Activated CD4-positive, alpha-beta T cell treated with anti-CD3 and anti-CD28 coated beads, Interleukin-2, amount 50 U/mL, for 48 hours (primary cell): ENCODE measurements around the gene SLC24A4.
A peak's percentile ranks its signal among the peaks of the same experiment; 100 is the strongest.

ENCODE experiments used
- DNase-seq, 2 experiments: peaks; one replicate each; pipeline ENCODE4 v3.0.0-alpha.2; 2020

The SLC24A4 gene, protein sequence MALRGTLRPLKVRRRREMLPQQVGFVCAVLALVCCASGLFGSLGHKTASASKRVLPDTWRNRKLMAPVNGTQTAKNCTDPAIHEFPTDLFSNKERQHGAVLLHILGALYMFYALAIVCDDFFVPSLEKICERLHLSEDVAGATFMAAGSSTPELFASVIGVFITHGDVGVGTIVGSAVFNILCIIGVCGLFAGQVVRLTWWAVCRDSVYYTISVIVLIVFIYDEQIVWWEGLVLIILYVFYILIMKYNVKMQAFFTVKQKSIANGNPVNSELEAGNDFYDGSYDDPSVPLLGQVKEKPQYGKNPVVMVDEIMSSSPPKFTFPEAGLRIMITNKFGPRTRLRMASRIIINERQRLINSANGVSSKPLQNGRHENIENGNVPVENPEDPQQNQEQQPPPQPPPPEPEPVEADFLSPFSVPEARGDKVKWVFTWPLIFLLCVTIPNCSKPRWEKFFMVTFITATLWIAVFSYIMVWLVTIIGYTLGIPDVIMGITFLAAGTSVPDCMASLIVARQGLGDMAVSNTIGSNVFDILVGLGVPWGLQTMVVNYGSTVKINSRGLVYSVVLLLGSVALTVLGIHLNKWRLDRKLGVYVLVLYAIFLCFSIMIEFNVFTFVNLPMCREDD

DNA sequence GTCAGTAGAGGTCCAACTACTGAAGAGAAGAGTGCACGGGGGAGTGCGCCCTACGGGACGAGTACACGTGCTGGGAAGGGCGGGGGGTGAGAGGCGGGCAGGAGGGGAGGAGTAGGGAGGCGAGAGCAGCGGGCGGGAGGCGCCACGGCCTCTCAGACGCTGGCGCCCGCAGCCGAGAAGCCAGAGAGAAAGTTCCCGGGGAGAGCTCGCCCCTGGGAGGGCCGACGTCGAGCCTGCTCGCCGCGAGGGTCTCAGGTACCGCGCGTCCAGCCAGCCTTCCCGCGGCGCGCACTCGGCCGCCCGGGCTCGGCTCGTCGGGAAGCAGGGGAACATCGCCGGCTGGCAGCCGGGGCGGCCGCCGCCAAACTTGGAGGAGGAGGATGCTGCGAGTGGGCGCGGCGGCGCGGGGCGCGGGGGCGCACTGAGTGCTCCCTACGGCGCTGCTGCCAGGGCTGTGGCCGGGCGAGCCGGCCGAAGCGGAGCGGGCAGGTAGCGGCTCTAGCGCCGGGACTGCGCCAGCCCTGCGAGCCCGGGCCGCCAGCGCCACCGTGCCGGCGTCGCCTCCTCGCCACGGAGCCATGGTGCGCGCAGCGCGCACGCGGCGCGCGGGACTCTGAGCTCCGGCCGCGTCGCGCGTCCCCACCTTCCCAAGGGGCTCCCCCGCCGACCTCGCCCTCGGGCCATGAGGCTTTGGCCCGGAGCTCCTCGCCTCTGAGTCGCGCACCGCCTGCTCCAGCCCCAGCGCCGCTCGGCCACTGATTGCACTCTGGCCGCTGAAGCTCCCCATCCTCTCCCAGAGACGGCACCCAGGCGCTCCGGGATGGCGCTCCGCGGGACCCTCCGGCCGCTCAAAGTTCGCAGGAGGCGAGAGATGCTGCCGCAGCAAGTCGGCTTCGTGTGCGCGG, at the start of gene SLC24A4:
TSS of gene SLC24A4 (plus strand) at position 155 of the 905 bp plus-strand sequence. CDS start at position 821, 666 bp downstream.
- DNase-seq = peak in 1 of 2 experiments; percentile 12

DNA sequence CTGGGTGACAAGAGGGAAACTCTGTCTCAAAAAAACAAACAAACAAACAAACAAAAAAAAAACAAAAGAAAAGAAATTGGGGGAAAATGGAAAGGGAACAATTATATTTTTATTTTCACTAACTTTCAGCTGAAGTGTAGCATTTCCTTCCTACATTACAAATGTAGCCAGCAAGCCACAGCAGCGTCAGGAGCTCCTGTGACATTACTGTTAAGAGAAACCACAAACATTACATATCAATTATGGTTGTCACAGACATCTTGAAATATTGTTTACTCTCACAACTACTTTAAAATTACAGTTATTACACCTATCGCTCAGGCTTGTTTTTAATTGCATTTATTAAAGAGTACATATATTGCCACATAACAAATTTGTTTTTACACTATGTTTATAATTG, 49.8 kb upstream of the SLC24A4 start:
- DNase-seq = no peak

DNA sequence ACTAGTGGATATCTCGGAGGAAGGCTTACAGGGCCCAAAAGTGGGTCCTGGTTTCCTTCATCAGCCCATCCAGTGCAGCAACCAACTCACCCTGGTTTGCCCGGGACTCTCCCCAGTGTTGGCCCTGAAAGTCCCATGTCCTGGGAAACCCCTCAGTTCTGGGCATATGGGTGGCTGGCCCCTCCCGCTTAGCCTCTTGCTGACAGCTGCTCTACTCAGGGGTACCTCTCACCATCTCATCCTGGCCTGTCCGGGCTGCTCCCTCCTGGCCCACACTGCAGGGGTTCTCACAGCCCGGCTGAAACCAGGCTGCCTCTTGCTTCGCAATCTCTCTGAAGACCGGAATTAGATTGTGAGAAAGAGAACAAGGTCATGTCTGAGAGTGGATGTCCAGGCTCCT, 48.9 kb upstream of the SLC24A4 start:
- no peak for DNase-seq

DNA sequence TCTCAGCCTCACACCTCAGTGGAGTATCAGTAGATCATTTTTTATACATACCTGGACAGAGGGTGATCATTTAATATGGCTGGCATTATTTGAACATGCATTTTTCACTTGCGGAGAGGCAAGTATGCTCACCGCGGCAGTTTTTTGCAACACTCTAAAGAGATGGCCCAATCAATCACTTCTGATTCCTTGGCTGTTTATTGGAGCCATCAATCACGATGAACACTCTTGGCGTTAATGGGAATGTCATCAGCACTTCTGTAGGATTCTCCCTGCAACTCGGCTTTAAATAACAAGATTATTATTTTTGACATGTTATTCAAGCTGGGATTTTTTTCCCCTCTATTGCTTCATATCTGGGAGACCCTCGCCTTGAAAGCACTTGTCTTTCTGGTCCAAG, 46.9 kb upstream of the SLC24A4 start:
- DNase-seq = no peak

DNA sequence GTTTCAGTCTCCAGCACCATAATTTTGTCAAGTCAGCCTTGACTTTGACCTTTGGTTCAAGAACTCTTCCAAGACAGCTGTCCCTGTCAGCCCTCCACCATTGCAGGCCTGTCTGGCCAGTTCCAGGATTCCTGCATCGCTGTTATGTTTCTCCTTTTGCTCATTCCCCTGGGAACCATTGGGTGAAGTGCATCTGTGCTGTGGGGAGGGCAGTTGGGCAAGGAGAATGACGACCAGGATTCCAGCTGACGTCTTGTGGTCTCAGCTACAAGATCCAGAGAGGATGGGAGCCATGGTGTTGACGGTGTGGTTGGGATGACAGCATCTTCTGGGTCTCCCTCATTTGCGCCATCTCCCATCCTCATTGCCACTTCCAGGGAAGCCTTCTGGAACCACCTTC, 45.9 kb upstream of the SLC24A4 start:
- no peak for DNase-seq

DNA sequence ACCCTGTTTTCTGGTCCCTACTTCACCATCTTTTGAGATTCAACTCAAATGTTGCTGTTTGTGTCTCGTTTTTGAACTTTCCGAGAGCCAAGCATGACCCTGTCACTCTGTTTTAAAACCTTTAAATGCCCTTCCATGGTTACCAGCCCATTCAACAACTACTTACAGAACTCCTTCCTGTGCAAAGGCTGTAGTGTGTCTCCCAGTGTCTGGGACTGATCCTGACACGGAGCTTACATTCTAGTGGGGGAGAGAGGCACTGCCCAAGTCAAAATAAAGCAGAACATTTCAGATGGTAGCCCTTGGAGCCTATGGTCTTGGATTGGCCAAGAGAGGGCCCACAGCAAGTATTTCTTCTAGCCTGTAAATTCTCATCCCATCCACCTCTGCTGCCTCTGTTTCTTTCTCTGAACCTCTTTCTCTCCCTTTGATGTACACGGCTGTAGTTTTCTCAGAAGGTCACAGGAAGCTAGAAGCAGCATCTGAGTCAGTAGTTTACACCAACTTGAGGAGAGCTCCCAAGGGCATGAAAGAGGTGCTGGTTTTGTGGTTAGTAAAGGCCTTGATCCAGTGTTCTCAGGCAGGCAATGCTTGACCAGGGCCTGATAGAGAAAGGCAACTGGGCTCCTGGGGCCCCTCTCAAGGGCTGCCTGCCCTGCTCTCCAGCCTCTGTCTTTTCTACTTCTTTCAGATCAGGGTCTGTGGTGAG, 42.3 kb upstream of the SLC24A4 start:
- DNase-seq = no peak

DNA sequence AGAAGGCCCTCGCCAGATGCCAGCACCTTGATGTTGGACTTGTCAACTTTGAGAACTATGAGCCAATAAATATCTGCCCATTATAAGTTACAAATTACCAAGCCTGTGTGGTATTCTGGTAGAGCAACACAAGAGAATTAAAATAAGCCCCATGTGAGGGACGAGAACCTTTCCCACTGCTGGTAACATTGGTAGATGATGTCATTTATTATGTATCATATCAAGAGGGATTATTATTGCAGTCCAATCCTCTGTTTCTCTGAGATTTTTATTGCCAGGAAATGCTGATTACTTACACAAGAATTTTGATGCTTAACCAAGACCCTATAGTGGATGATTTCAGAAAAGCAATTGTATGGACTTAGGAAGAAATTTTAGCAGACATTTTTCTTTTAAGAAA, 40.3 kb upstream of the SLC24A4 start:
- no peak for DNase-seq

DNA sequence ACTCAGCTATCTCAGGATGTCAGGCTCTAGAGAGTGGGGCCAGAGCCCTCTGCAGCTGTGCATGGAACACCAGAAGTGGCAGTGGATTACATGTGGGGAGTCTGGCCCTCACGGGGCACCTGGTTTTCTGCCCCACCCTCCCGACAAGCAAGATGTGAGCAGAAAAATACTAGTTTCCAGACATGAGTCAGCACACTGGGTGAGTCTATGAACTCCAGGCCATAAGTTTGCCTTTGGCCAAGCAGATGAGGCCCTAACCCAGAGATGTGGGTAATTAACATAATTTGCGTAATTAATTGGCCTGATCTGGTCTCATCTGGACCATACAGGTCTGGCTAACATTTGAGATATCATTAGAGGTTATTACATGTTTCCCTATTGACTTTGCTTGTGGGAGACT, 37.7 kb upstream of the SLC24A4 start:
- no peak for DNase-seq

DNA sequence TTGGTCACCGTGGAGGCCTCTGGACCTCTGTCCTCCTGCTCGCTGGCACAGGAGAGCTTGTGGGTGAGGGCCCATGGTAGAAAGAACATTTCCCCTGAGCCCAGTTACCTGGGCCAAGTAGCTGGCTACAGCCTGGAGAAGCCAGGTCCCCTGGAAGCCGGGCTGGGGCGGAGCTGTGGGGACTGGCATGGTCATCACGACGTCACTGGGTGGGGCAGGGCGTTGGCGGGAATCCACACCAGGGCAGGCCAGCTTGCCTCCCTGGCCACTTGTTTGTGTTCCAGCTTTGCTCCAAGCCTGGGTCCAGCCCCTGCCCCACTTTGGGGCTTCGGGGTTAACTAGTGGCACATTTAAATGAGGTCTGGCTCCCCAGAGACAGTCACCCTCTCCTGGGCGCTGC, 35.0 kb upstream of the SLC24A4 start:
- DNase-seq = no peak

DNA sequence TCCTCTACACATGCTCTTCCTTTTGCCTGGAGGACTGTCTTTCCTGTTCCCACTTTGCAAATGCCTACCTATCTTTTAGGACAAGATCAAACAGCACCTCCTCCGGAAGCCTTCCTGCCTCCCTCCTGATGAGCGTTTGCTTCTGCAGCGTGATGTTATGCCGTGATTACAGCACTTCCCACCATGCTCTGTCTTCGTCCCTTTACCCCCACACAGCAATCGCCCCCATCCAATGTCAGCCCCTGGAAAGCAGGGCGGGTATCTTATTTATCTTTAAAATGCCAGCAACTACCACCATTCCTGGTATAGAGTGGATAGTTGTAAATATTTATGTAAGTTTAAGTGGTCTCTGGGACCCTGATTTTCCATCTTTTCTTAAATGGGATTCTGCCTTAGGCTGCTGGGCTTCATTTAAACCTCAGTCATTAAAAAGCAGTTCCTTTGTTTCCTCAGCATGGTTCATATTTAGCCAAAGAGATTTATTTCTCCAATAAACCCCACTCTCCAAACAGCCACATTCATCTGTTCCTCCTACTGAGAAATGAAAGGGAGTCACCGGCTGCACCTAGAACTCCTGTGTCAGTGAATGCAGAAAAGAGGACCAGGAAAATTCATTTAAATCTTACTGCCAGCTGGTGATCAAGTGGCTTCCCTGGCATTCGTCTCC, 33.8 kb upstream of the SLC24A4 start:
- no peak for DNase-seq

DNA sequence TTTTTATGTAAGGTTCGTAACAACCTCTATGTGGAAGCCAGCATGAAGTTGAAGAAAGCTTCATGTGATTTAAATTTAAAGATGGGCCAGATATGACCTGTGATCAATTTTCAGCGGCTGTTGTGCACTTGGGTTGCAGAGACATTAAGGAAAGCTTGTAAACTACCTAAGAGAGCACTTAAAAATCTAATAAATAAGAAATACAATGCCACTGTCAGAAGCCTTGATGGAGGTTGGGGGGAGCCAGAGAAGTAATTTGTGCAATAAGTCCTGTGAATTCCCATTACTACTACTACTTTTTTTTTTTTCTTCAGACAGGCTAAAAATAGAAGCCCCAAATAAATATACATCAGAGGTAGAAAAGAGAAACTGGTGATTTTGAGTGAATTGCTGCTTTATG, 30.3 kb upstream of the SLC24A4 start:
- no peak for DNase-seq

DNA sequence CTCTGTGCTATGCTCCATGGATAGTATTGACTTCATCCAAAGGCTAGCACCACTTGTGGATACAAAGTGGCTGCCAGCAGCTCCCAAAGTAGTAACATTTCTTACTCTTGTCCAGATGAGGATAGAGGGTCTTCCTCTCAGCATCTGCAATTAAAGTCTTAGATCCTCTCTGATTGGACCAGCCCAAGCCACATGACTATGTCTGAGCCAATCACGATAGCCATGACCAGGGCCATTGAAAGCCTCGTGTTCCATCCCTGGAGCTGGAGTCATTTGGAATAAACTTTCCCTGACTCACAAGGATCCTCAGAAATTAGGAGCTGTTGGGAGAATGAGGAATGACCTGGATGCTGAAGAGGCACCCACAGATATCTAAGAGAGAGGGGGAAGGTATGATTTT, 28.5 kb upstream of the SLC24A4 start:
- no peak for DNase-seq

DNA sequence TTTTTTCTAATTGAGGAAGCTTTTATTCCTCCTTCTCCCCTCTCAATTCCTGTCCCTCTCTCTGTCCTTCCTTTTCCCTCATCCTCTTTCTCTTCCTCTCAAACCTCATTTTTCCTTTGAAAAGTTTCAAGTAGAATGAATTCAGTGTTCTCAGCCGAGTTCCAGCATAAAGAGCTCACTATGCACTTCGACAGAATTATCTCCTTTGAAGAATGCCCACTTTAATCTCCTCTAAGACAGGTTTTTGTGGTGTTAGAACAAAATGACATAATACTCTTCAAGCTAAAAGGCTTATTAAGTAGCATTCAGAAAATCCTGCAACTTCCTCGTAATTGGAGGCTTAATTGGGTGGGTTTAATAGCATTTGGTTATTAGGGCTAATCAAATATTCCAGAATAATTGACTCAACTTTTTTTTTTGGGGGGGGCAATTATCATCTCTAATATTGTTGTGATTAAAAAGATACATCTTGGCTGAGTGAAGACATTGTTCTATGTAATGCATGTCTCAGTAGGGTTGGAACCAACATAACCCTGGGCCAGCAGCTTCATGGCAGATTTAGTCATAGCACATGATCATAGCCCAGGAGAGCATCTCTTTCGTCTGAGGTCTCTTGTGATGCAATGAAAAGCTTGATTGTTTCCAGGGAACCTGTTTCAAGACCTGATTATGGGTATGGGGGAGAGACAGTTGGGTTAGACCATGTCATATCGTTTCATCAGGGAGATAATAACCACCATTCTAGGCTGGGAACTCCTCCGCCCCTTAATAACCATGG, 25.0 kb upstream of the SLC24A4 start:
- DNase-seq = no peak

DNA sequence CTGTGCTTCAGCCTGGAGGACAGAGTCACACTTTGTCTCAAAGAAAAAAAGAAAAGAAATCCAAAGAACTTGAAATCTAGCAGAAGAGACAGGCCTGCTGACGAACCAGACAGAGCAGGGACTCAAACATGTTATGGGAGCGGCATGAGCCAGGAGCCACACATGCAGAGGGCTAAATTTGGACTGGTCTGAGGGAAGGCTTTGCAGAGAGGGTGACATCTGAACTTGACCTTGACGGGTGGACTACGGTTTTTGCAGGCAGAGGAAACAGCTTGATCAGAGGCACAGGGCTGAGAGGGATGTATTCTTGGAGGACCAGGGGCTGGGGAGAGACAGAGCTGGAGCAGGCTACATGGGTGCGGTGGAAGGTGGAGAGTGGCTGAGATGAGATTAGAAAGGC, 20.5 kb upstream of the SLC24A4 start:
- no peak for DNase-seq

DNA sequence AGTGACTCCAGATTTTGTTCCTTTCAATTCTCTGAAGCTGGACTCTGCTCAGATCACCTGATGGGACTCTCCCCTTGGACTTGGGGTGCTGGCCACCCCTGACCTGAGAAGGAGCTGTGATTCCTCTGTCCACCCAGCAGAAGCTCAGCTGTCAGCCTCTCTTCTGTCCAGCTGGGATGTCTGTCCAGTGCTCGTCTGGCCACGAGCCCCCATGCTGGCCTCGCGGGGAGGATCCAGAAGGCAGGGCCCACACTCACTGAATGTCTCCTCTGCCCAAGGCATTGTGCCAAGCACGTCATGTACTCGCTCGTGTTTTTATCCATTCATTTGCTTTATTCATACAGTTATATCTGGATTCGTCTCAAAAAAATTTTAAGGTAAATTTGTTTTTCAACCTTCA, 14.2 kb upstream of the SLC24A4 start:
- no peak for DNase-seq

DNA sequence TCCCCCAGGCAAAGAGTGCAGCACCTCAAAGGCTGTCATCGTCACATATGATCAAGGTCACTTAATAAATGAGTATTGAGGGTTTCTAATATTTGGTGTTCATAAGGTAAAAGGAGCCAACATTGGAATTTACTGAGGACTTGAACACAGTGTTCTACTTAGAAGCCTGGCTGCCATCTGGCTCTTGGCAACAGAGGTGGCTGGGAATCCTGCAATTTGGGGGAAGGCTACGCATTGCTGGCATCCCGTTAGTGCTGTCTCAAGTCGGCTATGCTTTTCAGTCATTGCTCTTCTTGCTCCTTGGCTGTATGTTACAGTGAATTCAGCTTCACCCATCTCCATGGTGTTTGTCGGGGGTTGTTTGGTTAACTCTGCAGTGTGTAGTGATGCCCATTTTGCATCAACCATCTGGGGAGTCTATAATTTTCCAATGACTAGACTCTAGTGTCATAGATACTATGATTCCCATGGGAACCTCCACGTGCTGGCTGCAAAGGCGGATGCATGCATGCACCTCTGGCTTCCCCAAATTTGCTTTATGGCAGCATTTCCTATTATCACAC, 12.9 kb upstream of the SLC24A4 start:
- no peak for DNase-seq

DNA sequence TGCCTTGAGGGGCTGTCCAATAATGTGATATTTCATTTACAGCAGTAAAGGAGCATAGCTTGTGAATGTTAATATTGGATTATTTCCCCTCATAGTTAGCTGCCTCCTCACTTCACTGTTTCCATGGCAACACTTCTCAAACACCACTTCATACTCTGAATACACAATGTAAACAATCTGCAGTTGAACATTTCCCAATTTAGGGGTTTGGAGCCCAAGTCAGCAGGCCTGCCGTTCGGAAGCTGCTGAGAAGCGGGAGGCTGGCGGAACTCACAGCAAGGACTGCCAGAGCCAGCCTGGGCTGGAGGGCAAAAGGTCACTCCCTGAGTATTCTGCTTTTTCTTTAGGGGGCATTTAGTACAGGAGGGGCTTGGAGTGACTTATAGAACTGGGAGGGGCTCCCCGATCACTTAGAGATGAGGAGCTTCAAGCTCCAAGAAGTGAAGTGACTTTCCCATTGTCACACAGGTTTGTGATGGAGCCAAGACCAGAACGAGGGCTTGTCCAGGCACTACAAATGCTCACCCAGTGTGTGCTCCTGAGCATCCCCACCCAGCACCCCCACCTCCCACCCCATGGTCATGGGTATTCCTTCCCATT, 12.1 kb upstream of the SLC24A4 start:
- DNase-seq = no peak

DNA sequence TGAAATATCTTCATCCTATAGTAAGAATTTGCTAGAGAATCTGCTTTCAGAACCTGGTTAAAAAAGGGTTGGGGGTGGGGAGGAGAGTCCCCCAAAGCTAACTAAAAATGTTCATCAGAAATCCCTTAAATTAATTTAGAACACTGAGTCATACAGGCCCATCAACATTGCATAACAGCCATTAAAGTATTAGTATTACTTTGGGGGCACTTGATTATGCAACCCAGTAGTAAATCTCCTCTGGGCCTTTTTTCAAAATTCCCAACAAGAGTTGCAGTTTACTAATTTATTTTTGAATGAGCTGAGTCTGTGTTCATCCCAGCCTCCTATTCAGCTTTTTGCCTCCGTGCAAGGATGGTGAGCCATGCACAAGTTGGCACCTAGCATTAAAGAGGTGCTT, 8.8 kb upstream of the SLC24A4 start:
- no peak for DNase-seq

DNA sequence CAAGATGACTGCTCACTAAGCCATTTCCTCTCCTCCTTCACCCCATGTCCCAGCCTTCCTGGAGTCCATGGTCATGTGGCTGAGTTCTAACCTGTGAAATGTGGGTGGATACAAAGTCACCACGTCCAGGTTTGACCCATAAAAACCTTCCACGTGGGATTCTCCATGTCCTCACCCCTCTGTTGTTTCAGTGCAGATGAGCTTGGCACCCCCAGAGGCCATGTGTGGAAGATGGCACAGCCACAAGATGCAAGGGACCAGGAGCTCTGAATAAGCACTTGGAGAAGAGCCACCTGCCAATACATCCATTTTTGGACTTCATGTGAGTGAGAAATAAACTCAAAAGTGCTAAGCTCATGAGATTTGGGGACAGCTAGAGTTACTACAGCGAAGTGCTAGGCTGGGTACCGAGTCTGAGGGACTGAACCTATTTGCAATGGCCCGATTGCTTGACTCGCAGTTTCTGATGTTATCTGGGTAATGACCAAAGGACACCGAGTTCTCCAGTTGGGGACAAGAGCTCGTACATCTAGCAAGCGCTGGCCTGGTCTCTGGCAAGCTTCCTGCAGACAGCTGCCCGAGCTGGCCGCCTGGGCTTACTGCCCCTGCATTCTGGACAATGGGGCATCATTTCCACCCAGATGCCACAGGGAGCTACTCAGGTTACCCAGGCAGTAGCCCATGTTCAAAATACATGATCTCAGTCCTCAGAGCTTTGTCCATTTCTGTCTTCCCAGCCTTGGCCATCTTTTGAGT, 7.7 kb upstream of the SLC24A4 start:
- no peak for DNase-seq

DNA sequence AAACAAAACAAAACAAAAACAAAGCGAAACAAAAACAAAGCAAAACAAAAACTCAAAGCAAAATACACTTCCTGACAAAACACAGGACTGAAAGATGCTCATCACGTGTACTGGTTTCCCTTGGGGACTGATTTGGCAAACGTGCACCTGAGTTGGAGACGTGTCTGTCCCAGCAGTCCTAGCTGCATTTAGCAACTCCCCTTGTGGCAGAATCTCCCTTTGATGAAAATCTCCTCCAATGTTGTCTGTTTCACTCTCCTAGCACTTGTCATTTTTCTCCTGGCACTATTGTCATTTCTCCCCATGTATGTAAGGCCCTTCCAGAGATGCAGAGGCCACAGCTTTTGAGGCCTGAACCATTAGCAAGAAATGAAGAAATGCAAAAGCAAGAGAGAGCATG, 6.8 kb upstream of the SLC24A4 start:
- no peak for DNase-seq
